Upper lobe of left lung (tissue), 6 donors: ENCODE data around the gene RBMS1. TPM values are rescaled to one million over a fixed set of nuclear protein-coding genes. Genes with fewer than 3 reads are reported as not detected.

Experiments used
- ATAC-seq, 2 donors: fragments of 200-7000 bp; cut with Tn5 transposase; one replicate each; pipeline ENCODE4 v1.9.1; 2022; ENCODE audit warnings: mild to moderate bottlenecking in 2 of 2, moderate library complexity in 2 of 2; ENCODE audit not compliant: low FRiP score in 2 of 2
- DNase-seq, 2 donors: peaks; one replicate each; pipeline ENCODE4 v3.0.0-alpha.2; 2019 to 2020
- H3K27ac ChIP-seq, 4 donors: fragments of 200-600 bp; sonication (generic); one replicate each; pipeline ENCODE4 v1.5.1; 2016 to 2019
- H3K27me3 ChIP-seq, 4 donors: fragments of 200-600 bp; sonication (generic); one replicate each; pipeline ENCODE4 v1.5.1; 2017 to 2019
- H3K36me3 ChIP-seq, 4 donors: fragments of 200-600 bp; sonication (generic); one replicate each; pipeline ENCODE4 v1.5.1; 2016 to 2019
- H3K4me1 ChIP-seq, 4 donors: fragments of 200-600 bp; sonication (generic); one replicate each; pipeline ENCODE4 v1.5.1; 2018 to 2019
- H3K4me3 ChIP-seq, 4 donors: fragments of 200-600 bp; sonication (generic); one replicate each; pipeline ENCODE4 v1.5.1; 2017 to 2019; ENCODE audit warnings: mild to moderate bottlenecking in 2 of 4, moderate library complexity in 1 of 4
- H3K9me3 ChIP-seq, 4 donors: fragments of 200-600 bp; sonication (generic); one replicate each; pipeline ENCODE4 v1.5.1; 2018 to 2019
- EP300 ChIP-seq, 4 donors: sonication (generic); formaldehyde crosslinking; IDR thresholded peaks; one replicate each; pipeline ENCODE4 v1.5.1; 2017; ENCODE audit warnings: antibody characterized with exemption in 4 of 4, control low read depth in 2 of 4
- POLR2A ChIP-seq, 4 donors: fragments of 450-650 bp; IDR thresholded peaks; one replicate each; pipeline ENCODE4 v1.5.1; 2016 to 2017; ENCODE audit warnings: antibody characterized with exemption in 4 of 4, mild to moderate bottlenecking in 2 of 4
- POLR2AphosphoS5 ChIP-seq, 2 donors: sonication (generic); formaldehyde crosslinking; IDR thresholded peaks; one replicate each; pipeline ENCODE4 v1.5.1; 2017; ENCODE audit warnings: antibody characterized with exemption in 2 of 2
- whole genome bisulfite sequencing, 2 donors: methylation state at CpG; one replicate each; pipeline ENCODE4 v1.1.5; 2017 to 2018; 5-methylcytosine and 5-hydroxymethylcytosine counted together
- total RNA-seq, 6 donors: library from RNA; depleted of rRNA in 4 of 6; stranded (reverse); fragments of >200 nt in 4 of 6; gene quantifications; one replicate each; pipeline versions ENCODE4 v1.1.0 to v1.2.1, GENCODE V29; 2016 to 2021
- TF ChIP-seq, protein P1 (sequence below), 6 experiments: fragments of 450-650 bp in 4 of 6; fragments of 200-600 bp in 2 of 6; sonication (generic) in 2 of 6; IDR thresholded peaks; one replicate each; pipeline ENCODE4 v1.5.1; 2016 to 2019; ENCODE audit warnings: antibody characterized with exemption in 6 of 6
- donor health status: DM: no; HTN: no; CAD: no; lungs with moderate emphysema.
- donor health status: DM: no; HTN: yes; CAD: no; lungs with severe emphysema.

Gene RBMS1
- total RNA-seq, 6 donors from 2014 or later: 81.3 to 125 (median 95.4) TPM

DNA sequence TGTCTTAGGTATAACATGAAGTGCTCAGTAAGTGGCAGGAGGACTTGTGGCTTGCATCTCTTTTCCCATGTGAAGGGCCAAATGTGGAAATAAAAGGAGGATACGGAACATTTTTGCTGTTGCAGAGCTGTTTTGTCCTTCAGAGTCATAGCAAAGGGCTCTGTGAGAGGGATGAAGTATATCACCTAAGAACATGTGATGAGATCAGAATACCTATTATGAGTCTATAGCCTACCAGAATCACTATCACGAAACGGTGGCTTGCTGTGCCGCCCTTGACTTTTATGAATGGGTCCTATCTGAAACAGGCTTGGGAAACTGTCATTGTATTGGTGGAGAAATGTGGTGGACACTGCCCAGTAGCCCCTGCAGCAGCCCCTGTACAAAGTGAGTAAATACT is 226.6 kb downstream of the RBMS1 start:
- no peak overlapping the region for H3K27ac ChIP-seq
- H3K4me1 ChIP-seq: peaks cover 16 to 40% (median 19%) of the 10 kb centered on the region in 4 donors
- no peaks in the 10 kb centered on the region for H3K27me3 ChIP-seq
- DNase-seq (no peak), ATAC-seq (no peak)
- peaks cover 0 to 5% (median 2%) of the 10 kb centered on the region in 4 donors for H3K36me3 ChIP-seq
- H3K9me3 ChIP-seq: no peaks in the 10 kb centered on the region
- H3K4me3 ChIP-seq: no peak overlapping the region
- TF ChIP-seq, protein P1, sequence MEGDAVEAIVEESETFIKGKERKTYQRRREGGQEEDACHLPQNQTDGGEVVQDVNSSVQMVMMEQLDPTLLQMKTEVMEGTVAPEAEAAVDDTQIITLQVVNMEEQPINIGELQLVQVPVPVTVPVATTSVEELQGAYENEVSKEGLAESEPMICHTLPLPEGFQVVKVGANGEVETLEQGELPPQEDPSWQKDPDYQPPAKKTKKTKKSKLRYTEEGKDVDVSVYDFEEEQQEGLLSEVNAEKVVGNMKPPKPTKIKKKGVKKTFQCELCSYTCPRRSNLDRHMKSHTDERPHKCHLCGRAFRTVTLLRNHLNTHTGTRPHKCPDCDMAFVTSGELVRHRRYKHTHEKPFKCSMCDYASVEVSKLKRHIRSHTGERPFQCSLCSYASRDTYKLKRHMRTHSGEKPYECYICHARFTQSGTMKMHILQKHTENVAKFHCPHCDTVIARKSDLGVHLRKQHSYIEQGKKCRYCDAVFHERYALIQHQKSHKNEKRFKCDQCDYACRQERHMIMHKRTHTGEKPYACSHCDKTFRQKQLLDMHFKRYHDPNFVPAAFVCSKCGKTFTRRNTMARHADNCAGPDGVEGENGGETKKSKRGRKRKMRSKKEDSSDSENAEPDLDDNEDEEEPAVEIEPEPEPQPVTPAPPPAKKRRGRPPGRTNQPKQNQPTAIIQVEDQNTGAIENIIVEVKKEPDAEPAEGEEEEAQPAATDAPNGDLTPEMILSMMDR (IDR thresholded peaks at IDR 0.05): no peak
- no peak for TF ChIP-seq EP300 (IDR thresholded peaks at IDR 0.05)
- TF ChIP-seq POLR2AphosphoS5 (IDR thresholded peaks at IDR 0.05): no peak
- TF ChIP-seq POLR2A (IDR thresholded peaks at IDR 0.05): no peak
- 86 to 94% methylated on average over 4 of the region's 4 CpGs for WGBS, 2 donors

DNA sequence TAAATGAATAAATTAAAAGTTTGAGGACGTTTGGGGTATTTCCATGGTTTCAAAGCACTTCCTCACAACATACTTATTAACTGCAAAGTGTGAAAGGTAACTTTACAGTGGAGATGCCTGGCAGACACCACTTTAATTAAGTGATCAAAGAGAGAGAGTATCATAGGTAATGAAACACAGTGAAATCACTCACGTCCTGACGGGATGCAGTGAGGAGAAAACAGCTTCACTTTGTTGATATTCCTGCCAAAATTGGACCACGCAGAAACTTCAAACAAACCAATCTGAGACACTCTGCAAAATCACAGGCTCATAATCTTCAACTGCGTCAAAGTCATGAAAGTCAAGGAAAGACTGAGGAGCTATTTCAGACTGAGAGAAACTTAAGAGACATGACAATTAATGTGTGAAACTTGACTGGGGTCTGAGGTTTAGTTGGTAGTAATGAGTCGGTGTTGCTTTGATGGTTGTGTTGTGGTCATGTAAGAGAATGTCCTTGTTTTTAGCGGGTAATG is 227.5 kb downstream of the RBMS1 start:
- DNase-seq (no peak), ATAC-seq (no peak)
- H3K4me1 ChIP-seq: peaks cover 15 to 30% (median 17%) of the 10 kb centered on the region in 4 donors
- H3K4me3 ChIP-seq: no peak overlapping the region
- no peaks in the 10 kb centered on the region for H3K9me3 ChIP-seq
- no peaks in the 10 kb centered on the region for H3K27me3 ChIP-seq
- 69 to 78% methylated on average over 7 of the region's 7 CpGs for WGBS, 2 donors
- peaks cover 0 to under 1% (median 0%) of the 10 kb centered on the region in 4 donors for H3K36me3 ChIP-seq
- TF ChIP-seq EP300 (IDR thresholded peaks at IDR 0.05) (no peak), POLR2AphosphoS5 (IDR thresholded peaks at IDR 0.05) (no peak), POLR2A (IDR thresholded peaks at IDR 0.05) (no peak)
- TF ChIP-seq, protein P1 (IDR thresholded peaks at IDR 0.05): no peak
- H3K27ac ChIP-seq: no peak overlapping the region

DNA sequence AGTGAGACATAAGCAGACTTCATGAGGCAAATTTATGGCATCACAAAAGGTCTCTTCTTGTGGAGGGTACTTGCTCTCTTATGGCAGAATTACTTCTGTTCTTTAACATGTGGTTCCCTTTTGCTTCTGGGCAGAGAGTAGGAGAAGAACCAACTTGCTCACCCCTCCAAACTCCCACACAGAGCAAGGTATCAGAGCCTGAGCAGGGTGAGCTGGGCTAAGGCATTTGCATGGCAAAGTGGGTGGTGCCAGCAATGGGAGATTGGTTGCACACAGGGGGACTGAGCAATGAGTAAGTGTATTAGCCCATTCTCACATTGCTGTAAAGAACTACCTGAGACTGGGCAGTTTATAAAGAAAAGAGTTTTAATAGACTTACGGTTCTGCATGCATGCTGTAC is 229.3 kb downstream of the RBMS1 start:
- ATAC-seq (no peak), DNase-seq (no peak)
- Histone ChIP-seq H3K27ac (no peak overlapping the region), H3K36me3 (no peaks in the 10 kb centered on the region), H3K4me3 (no peak overlapping the region), H3K9me3 (no peaks in the 10 kb centered on the region), H3K27me3 (no peaks in the 10 kb centered on the region), H3K4me1 (peaks cover 5 to 14% (median 6%) of the 10 kb centered on the region in 4 donors)
- no peak for TF ChIP-seq POLR2A (IDR thresholded peaks at IDR 0.05)
- TF ChIP-seq, protein P1 (IDR thresholded peaks at IDR 0.05): no peak
- 100% methylated on average over 1 of the region's 1 CpG for WGBS, 2 donors

DNA sequence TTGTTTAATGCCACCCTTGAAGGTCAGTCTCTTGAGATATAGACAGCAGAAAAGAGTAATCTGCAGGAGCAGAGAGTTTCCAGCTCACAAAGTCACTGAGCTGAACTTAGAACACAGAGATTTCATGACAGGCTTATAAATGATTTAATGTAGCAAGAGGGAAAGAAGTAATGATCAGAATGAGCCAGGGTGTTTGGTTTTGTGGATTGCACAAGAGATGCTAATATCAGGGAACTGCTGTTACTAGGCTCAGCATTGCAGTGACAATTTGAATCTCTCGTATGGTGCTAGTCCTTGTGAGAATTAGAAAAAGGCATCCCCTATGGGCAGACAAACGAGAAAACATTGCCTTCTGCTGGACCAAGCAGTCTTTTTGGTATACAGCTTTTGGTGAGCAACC is 231.9 kb downstream of the RBMS1 start:
- Histone ChIP-seq H3K27ac (no peak overlapping the region), H3K9me3 (no peaks in the 10 kb centered on the region), H3K36me3 (no peaks in the 10 kb centered on the region), H3K4me1 (no peaks in the 10 kb centered on the region), H3K4me3 (no peak overlapping the region), H3K27me3 (no peaks in the 10 kb centered on the region)
- ATAC-seq (peak in 1 of 2 donors; percentile 19), DNase-seq (no peak)
- 75% methylated on average over 2 of the region's 2 CpGs for WGBS, 2 donors
- TF ChIP-seq POLR2AphosphoS5 (IDR thresholded peaks at IDR 0.05): no peak
- TF ChIP-seq POLR2A (IDR thresholded peaks at IDR 0.05): no peak
- TF ChIP-seq EP300 (IDR thresholded peaks at IDR 0.05): no peak
- TF ChIP-seq, protein P1 (IDR thresholded peaks at IDR 0.05): no peak

DNA sequence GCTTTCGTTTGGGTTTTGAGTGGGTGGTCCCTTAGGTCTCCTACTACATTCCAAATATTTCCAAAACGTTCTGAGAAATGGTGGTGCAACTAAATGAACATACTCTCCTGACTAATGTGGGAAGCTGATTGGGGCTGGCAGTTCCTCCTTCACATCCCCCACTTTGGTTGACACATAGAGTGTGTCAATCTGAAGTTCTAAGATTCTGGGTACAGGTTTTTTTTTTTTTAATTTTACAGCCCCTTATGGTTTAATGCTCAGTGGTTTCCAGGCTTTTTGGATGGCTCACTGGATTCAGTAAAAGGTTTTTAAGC is 235.2 kb downstream of the RBMS1 start:
- TF ChIP-seq POLR2AphosphoS5 (IDR thresholded peaks at IDR 0.05) (no peak), EP300 (IDR thresholded peaks at IDR 0.05) (no peak), POLR2A (IDR thresholded peaks at IDR 0.05) (no peak)
- TF ChIP-seq, protein P1 (IDR thresholded peaks at IDR 0.05): no peak
- Histone ChIP-seq H3K36me3 (no peaks in the 10 kb centered on the region), H3K27me3 (no peaks in the 10 kb centered on the region), H3K4me3 (no peak overlapping the region), H3K9me3 (no peaks in the 10 kb centered on the region), H3K27ac (no peak overlapping the region), H3K4me1 (no peaks in the 10 kb centered on the region)
- no peak for DNase-seq
- WGBS, 2 donors: 59 to 74% methylated on average over 2 of the region's 2 CpGs
- no peak for ATAC-seq
